Transverse colon (tissue), 4 donors: ENCODE measurements around the gene PTPN2. TPM values are rescaled to one million over a fixed set of nuclear protein-coding genes. Genes with fewer than 3 reads are reported as not detected.

ENCODE experiments used
- DNase-seq: peaks from one replicate; pipeline ENCODE4 v3.0.0-alpha.2; 2019
- H3K27ac ChIP-seq, 4 donors: fragments of 200-600 bp; sonication (generic); 2 replicates each; pipeline ENCODE4 v1.5.1; 2016 to 2018; ENCODE audit warnings: inconsistent platforms in 4 of 4
- H3K27me3 ChIP-seq: fragments of 200-600 bp; sonication (generic); 2 replicates; pipeline ENCODE4 v1.5.1; 2017; ENCODE audit warnings: inconsistent platforms
- H3K36me3 ChIP-seq, 4 donors: fragments of 200-600 bp; sonication (generic); 2 replicates each; pipeline ENCODE4 v1.5.1; 2017 to 2019; ENCODE audit warnings: inconsistent platforms in 4 of 4
- H3K4me1 ChIP-seq, 4 donors: fragments of 200-600 bp; sonication (generic); 2 replicates each; pipeline ENCODE4 v1.5.1; 2017 to 2020; ENCODE audit warnings: inconsistent platforms in 4 of 4
- H3K4me3 ChIP-seq, 4 donors: fragments of 200-600 bp; sonication (generic); 1 replicate in 1 of 4; 2 replicates in 3 of 4; pipeline versions ENCODE4 v1.5.1 to v1.6.1; 2017 to 2019; ENCODE audit warnings: inconsistent platforms in 4 of 4
- H3K9me3 ChIP-seq, 2 donors: fragments of 200-600 bp; sonication (generic); 2 replicates each; pipeline ENCODE4 v1.5.1; 2017 to 2019; ENCODE audit warnings: inconsistent platforms in 2 of 2
- EP300 ChIP-seq: sonication (generic); formaldehyde crosslinking; IDR thresholded peaks from one replicate; pipeline ENCODE4 v1.6.1; 2017; ENCODE audit warnings: antibody characterized with exemption, low read depth
- POLR2A ChIP-seq: fragments of 450-650 bp; IDR thresholded peaks from one replicate; pipeline ENCODE4 v1.6.1; 2016; ENCODE audit warnings: antibody characterized with exemption, mild to moderate bottlenecking, moderate library complexity
- POLR2AphosphoS5 ChIP-seq, 3 donors: sonication (generic); formaldehyde crosslinking; IDR thresholded peaks; one replicate each; pipeline ENCODE4 v1.6.1; 2016; ENCODE audit warnings: antibody characterized with exemption in 3 of 3
- WGBS, 2 donors: methylation state at CpG; one replicate each; pipeline ENCODE4 v1.1.5; 2018; ENCODE audit warnings: low coverage in 1 of 2; 5-methylcytosine and 5-hydroxymethylcytosine counted together
- in situ Hi-C, 4 donors: fragments of 200-750 bp; cut with MboI; loops; one replicate each; pipeline versions ENCODE4 v1.15.0 to v1.15.1; 2017; ENCODE audit warnings: low sequenced_read_pairs in 3 of 4, low pct_ligation_motif_present in 1 of 4, low pct_unique_long_range_greater_than_20kb in 1 of 4
- intact Hi-C: fragments of 100-400 bp; cut with DNase I; formaldehyde crosslinking; loops from one replicate; pipeline ENCODE4 v1.15.1; 2023; ENCODE audit warnings: low total_unique reads
- total RNA-seq, 4 donors: library from RNA; depleted of rRNA; stranded (reverse); fragments of >200 nt; gene quantifications; one replicate each; pipeline ENCODE4 v1.1.0, GENCODE V29; 2016
- TF ChIP-seq, protein P1 (sequence below), 5 experiments: fragments of 200-600 bp in 3 of 5; fragments of 450-650 bp in 2 of 5; sonication (generic) in 3 of 5; IDR thresholded peaks; 1 replicate in 2 of 5; 2 replicates in 3 of 5; pipeline ENCODE4 v1.5.1; 2016 to 2017; ENCODE audit warnings: antibody characterized with exemption in 5 of 5, inconsistent platforms in 3 of 5, mild to moderate bottlenecking in 2 of 5, moderate library complexity in 1 of 5

Gene PTPN2
- total RNA-seq, 4 donors from 2014 or later: 10.5 to 65.7 (median 46.1) TPM

DNA sequence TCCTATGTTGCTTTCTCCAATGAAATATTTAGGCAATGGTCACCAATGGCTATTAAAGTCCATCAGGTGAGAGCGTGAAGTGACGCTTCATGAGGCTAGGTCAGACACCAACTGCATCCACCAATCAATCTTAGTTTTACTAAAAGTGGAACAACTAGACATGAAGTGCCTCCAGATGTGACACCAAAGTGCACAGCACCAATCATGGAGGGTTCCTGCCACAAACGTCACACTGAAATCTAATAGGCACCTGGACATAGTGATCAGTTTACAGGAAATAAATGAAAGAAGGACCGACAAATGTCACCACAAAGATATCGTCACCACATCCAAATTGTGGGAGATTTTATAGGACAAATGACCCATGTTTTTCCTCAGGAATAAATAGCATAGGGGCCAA, 110.7 kb downstream of the PTPN2 start:
- H3K4me1 ChIP-seq: no peaks in the 10 kb centered on the region
- intact Hi-C loops: no loop called here
- no peaks in the 10 kb centered on the region for H3K36me3 ChIP-seq
- 91 to 94% methylated on average over 4 to 5 of the region's 5 CpGs for WGBS, 2 donors
- TF ChIP-seq EP300 (no peak), POLR2A (no peak), POLR2AphosphoS5 (IDR thresholded peaks at IDR 0.05) (no peak)
- TF ChIP-seq, protein P1, sequence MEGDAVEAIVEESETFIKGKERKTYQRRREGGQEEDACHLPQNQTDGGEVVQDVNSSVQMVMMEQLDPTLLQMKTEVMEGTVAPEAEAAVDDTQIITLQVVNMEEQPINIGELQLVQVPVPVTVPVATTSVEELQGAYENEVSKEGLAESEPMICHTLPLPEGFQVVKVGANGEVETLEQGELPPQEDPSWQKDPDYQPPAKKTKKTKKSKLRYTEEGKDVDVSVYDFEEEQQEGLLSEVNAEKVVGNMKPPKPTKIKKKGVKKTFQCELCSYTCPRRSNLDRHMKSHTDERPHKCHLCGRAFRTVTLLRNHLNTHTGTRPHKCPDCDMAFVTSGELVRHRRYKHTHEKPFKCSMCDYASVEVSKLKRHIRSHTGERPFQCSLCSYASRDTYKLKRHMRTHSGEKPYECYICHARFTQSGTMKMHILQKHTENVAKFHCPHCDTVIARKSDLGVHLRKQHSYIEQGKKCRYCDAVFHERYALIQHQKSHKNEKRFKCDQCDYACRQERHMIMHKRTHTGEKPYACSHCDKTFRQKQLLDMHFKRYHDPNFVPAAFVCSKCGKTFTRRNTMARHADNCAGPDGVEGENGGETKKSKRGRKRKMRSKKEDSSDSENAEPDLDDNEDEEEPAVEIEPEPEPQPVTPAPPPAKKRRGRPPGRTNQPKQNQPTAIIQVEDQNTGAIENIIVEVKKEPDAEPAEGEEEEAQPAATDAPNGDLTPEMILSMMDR (IDR thresholded peaks at IDR 0.05): no peak
- no peak overlapping the region for H3K27ac ChIP-seq
- in situ Hi-C loops: no loop called here
- H3K9me3 ChIP-seq: no peaks in the 10 kb centered on the region
- no peak for DNase-seq
- H3K27me3 ChIP-seq: no peaks in the 10 kb centered on the region
- no peak overlapping the region for H3K4me3 ChIP-seq

DNA sequence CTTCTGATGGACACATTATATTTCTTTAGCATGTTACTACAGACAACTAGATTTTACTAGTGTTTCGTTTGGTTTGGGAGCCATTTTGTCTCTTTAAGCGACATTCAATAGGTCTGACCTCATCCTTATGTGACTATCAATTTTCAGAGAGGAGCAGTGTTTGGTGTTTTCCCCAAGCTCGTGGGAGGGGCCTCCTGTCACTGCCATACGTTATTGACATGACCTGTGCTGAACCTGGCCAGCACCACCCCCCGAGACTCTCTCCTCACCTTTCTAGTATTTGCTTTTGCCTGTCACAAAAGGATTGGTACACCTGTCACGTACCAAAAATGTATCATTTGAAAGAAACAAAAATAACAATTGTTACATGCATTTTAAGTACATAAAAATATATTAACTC, 111.9 kb downstream of the PTPN2 start:
- 70 to 71% methylated on average over 6 of the region's 6 CpGs for WGBS, 2 donors
- no peaks in the 10 kb centered on the region for H3K27me3 ChIP-seq
- H3K9me3 ChIP-seq: no peaks in the 10 kb centered on the region
- no peak overlapping the region for H3K27ac ChIP-seq
- DNase-seq: no peak
- no peaks in the 10 kb centered on the region for H3K4me1 ChIP-seq
- intact Hi-C loops (no loop called here), in situ Hi-C loops (no loop called here)
- H3K4me3 ChIP-seq: no peak overlapping the region
- TF ChIP-seq, protein P1 (IDR thresholded peaks at IDR 0.05): no peak
- TF ChIP-seq EP300 (no peak), POLR2AphosphoS5 (IDR thresholded peaks at IDR 0.05) (no peak), POLR2A (no peak)
- no peaks in the 10 kb centered on the region for H3K36me3 ChIP-seq

DNA sequence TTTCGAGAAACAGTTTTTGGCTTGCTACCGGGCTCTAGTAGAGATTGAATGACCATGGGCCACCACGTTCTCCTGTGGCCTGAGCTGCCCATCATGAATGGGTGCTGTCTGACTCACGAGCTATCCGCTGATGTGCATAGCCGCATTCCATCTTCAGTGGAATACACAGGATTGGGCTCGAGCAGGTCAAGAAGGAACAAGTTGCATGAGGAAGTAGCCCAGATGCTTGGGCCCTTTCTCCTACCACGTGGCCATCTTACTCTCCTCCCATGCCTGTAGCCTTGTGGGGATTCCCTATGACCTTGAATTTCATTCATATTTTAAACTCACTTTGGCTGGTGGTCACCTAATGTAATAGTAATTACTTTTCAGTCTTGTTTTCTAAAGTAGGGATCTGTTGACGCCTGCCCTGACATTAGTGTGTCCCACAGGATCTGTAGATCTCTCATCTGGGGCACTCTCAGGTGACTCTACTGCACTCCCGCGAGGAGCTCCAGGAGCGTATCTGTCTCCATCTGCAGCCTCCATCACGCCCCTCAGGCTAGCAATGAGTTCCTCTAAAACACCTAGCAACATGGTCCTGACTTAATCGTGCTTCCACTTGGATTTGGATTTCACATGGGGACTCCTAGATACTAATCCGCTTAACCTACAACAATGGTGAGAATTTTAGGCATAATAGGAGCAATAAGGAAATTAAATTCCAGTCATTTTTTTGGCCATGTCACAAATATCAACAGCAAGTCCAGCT, 113.4 kb downstream of the PTPN2 start:
- intact Hi-C loops: no loop called here
- no peaks in the 10 kb centered on the region for H3K9me3 ChIP-seq
- 83 to 90% methylated on average over 7 to 15 of the region's 15 CpGs for WGBS, 2 donors
- no peaks in the 10 kb centered on the region for H3K4me1 ChIP-seq
- no peaks in the 10 kb centered on the region for H3K36me3 ChIP-seq
- no peaks in the 10 kb centered on the region for H3K27me3 ChIP-seq
- no peak for DNase-seq
- TF ChIP-seq, protein P1 (IDR thresholded peaks at IDR 0.05): no peak
- TF ChIP-seq POLR2A (no peak), EP300 (no peak), POLR2AphosphoS5 (IDR thresholded peaks at IDR 0.05) (no peak)
- no peak overlapping the region for H3K27ac ChIP-seq
- H3K4me3 ChIP-seq: no peak overlapping the region
- in situ Hi-C loops: no loop called here

DNA sequence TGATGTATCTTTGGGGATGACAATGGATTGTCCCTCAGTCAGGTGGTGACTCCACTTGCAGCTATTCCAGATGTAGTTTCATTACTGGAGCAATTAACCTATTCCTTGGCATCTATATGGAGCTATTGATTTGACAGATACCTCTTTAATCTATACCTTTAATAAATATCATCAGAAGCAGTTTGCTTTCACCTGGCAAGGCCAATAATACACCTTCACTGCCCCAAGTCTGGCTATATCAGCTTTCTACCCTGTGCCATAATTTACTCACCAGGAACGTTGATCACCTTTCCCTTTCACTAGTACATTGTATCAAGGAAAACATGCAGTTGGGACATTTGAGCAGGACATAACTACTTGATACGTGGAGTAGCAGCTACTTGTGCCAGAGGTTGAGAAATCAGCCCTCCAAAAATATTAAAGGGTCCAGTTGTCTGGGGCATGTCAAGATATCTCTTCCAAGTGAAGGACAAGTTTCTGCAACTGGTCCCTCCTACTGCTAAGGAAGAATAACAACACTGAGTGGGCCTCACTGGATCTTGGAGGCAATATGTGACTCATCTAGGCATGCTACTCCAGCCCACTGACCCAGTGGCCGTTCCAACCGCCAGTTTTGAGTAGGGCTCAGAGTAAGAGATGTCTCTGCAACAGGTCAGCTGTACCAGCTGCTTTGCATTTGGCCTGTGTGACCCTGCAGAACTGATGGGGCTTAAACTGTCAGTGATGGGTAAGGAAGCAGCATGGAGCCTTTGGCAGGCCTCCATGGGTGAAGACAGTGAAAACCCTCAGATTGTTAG, 114.2 kb downstream of the PTPN2 start:
- DNase-seq: no peak
- Histone ChIP-seq H3K36me3 (no peaks in the 10 kb centered on the region), H3K4me1 (no peaks in the 10 kb centered on the region), H3K9me3 (no peaks in the 10 kb centered on the region), H3K27ac (no peak overlapping the region), H3K27me3 (no peaks in the 10 kb centered on the region), H3K4me3 (no peak overlapping the region)
- intact Hi-C loops: no loop called here
- 89 to 100% methylated on average over 1 to 4 of the region's 4 CpGs for WGBS, 2 donors
- in situ Hi-C loops: loop anchor here in 1 of 4 donors (10.0 kb wide), 1 partner anchor 125 kb away; no protein-coding TSS in a partner anchor
- TF ChIP-seq POLR2A (no peak), EP300 (no peak), POLR2AphosphoS5 (IDR thresholded peaks at IDR 0.05) (no peak)
- TF ChIP-seq, protein P1 (IDR thresholded peaks at IDR 0.05): no peak
